Ovary (tissue), 9 donors: ENCODE measurements around the gene EMP2. TPM values are rescaled to one million over a fixed set of nuclear protein-coding genes. Genes with fewer than 3 reads are reported as not detected.
"Not testable (repeated sequence)": the region's sequence is repeated elsewhere in the genome, so short reads cannot be mapped to it uniquely, and the experiment has no call there.

Source experiments
- DNase-seq, 5 donors: peaks; one replicate each; pipeline ENCODE4 v3.0.0-alpha.2; 2019 to 2020
- H3K27ac ChIP-seq, 2 donors: fragments of 200-600 bp; one replicate each; pipeline versions ENCODE4 v1.5.1 to v1.8.0; 2019 to 2022
- H3K27me3 ChIP-seq: fragments of 200-600 bp; one replicate; pipeline ENCODE4 v1.8.0; 2022
- H3K36me3 ChIP-seq: fragments of 200-600 bp; sonication (generic); one replicate; pipeline ENCODE4 v1.5.1; 2019
- H3K4me1 ChIP-seq: one replicate; pipeline ENCODE4 v1.8.1; 2013; ENCODE audit warnings: mild to moderate bottlenecking, moderate library complexity; ENCODE audit not compliant: insufficient read depth
- H3K4me3 ChIP-seq: fragments of 200-600 bp; sonication (generic); one replicate; pipeline ENCODE4 v1.5.1; 2017
- H3K9me3 ChIP-seq, 2 donors: fragments of 200-600 bp in 1 of 2; sonication (generic) in 1 of 2; one replicate each; pipeline versions ENCODE4 v1.5.1 to v1.8.1; 2013 to 2019; ENCODE audit warnings: mild to moderate bottlenecking in 1 of 2, moderate library complexity in 1 of 2
- CTCF ChIP-seq, 3 donors: fragments of 450-650 bp in 2 of 3; fragments of 200-600 bp in 1 of 3; IDR thresholded peaks; one replicate each; pipeline versions ENCODE4 v1.5.1 to v1.8.0; 2016 to 2022; ENCODE audit warnings: antibody characterized with exemption in 3 of 3, mild to moderate bottlenecking in 1 of 3
- EP300 ChIP-seq: sonication (generic); formaldehyde crosslinking; IDR thresholded peaks from one replicate; pipeline ENCODE4 v1.6.1; 2017; ENCODE audit warnings: antibody characterized with exemption
- POLR2A ChIP-seq: fragments of 450-650 bp; IDR thresholded peaks from one replicate; pipeline ENCODE4 v1.6.1; 2017; ENCODE audit warnings: antibody characterized with exemption, mild to moderate bottlenecking, moderate library complexity
- WGBS, 3 donors: extraction: QIAGEN DNeasy Blood & Tissue Kit in 1 of 3; methylation state at CpG; one replicate each; pipeline versions ENCODE4 v1.1.5 to v1.1.7; 2013 to 2017; 5-methylcytosine and 5-hydroxymethylcytosine counted together
- intact Hi-C, 4 donors: fragments of 100-400 bp; cut with DNase I; formaldehyde crosslinking; loops; one replicate each; pipeline versions ENCODE4 v1.11.0 to v1.15.1; 2022 to 2023
- polyA plus RNA-seq, 2 donors: library from polyadenylated mRNA; stranded (reverse); fragments of 200-250 nt in 1 of 2; fragments of 350-450 nt in 1 of 2; fragmentation: Illumina TruSeq in 1 of 2; extraction: RNeasy Lipid Tissue Mini Kit (QIAGEN cat#74804) in 1 of 2; gene quantifications; one replicate each; pipeline ENCODE4 v1.2.3, GENCODE V29; 2013 to 2014
- total RNA-seq, 7 donors: library from RNA; depleted of rRNA in 2 of 7; stranded (reverse); fragments of >200 nt in 2 of 7; fragmentation: NEBNext Ultra II Directional in 3 of 7; extraction: Animal tissue kit (Norgen Biotek cat#: 25700) in 3 of 7; gene quantifications; one replicate each; pipeline versions ENCODE4 v1.1.0 to v1.2.4, GENCODE V29; 2016 to 2023
- donor health status: DM: no; HTN: no; CAD: no; lungs with moderate emphysema.
- donor health status: DM: no; HTN: no; CAD: no.
- donor health status: Bipolar disorder and iron deficiency.
- donor health status: DM: yes; HTN: yes; CAD: no.
- donor health status: DM: no; HTN: no; CAD: no.
- donor health status: DM: yes; HTN: yes; CAD: no.

The EMP2 gene
- total and polyA plus RNA-seq, 9 donors, result 38.9 to 114 (median 83.0) TPM

GRCh38 chr16:10623059-10623458, 42.7 kb upstream of the EMP2 start:
- TF ChIP-seq EP300, result no peak
- TF ChIP-seq CTCF (IDR thresholded peaks at IDR 0.05), result no peak
- no peak for TF ChIP-seq POLR2A
- WGBS, 3 donors, result 70 to 76% (median 75%) methylated on average over 3 of the region's 3 CpGs

GRCh38 chr16:10622036-10622921, 41.9 kb upstream of the EMP2 start:
- no peak overlapping the region for H3K4me3 ChIP-seq

More at GRCh38 chr16:10623059-10623458, 42.7 kb upstream of the EMP2 start:
- Histone ChIP-seq H3K27ac (no peak overlapping the region), H3K36me3 (no peaks in the 10 kb centered on the region), H3K9me3 (no peaks in the 10 kb centered on the region), H3K4me3 (no peak overlapping the region), H3K4me1 (no peaks in the 10 kb centered on the region), H3K27me3 (no peaks in the 10 kb centered on the region)
- intact Hi-C loops, result no loop called here
- no peak for DNase-seq

GRCh38 chr16:10621216-10621949, 41.0 kb upstream of the EMP2 start:
- H3K36me3 ChIP-seq, H3K9me3 ChIP-seq, intact Hi-C loops, H3K27ac ChIP-seq, H3K27me3 ChIP-seq, DNase-seq, H3K4me1 ChIP-seq, H3K4me3 ChIP-seq: not testable (repeated sequence)
- 89 to 93% (median 92%) methylated on average over 7 of the region's 7 CpGs for WGBS, 3 donors

More at GRCh38 chr16:10622036-10622921, 41.9 kb upstream of the EMP2 start:
- Histone ChIP-seq H3K27me3 (no peaks in the 10 kb centered on the region), H3K27ac (no peak overlapping the region), H3K9me3 (no peaks in the 10 kb centered on the region), H3K4me1 (peaks cover under 1% of the 10 kb centered on the region), H3K36me3 (no peaks in the 10 kb centered on the region)
- DNase-seq, result no peak
- WGBS, 3 donors, result 68 to 84% (median 75%) methylated on average over 15 to 19 of the region's 19 CpGs
- intact Hi-C loops, result no loop called here
- TF ChIP-seq POLR2A (no peak), EP300 (no peak), CTCF (IDR thresholded peaks at IDR 0.05) (no peak)

- intact Hi-C loops, result no loop called here
- Histone ChIP-seq H3K27me3 (no peaks in the 10 kb centered on the region), H3K27ac (no peak overlapping the region), H3K36me3 (no peaks in the 10 kb centered on the region), H3K4me1 (peaks cover 6% of the 10 kb centered on the region), H3K4me3 (no peak overlapping the region), H3K9me3 (no peaks in the 10 kb centered on the region)
- DNase-seq, result no peak
- TF ChIP-seq POLR2A (no peak), CTCF (IDR thresholded peaks at IDR 0.05) (no peak), EP300 (no peak)
- 89 to 92% (median 90%) methylated on average over 6 of the region's 6 CpGs for WGBS, 3 donors
Measured at GRCh38 chr16:10620120-10620519, 39.7 kb upstream of the EMP2 start.
